HG03575 (cell line): ENCODE measurements around the gene SNX32.

ENCODE experiments used
- ATAC-seq: cut with Tn5 transposase; IDR thresholded peaks from one replicate; pipeline ENCODE4 v1.9.1; 2021; ENCODE audit not compliant: unreplicated experiment, insufficient number of reproducible peaks, low FRiP score; ENCODE audit errors: extremely low read depth

The SNX32 gene

GRCh38 chr11:65833297-65834030 is at the start of gene SNX32:
Gene SNX32, plus strand, starts transcription at chr11:65833963. Its CDS starts 103 bp downstream, at chr11:65834066.
- no peak for ATAC-seq

DNA sequence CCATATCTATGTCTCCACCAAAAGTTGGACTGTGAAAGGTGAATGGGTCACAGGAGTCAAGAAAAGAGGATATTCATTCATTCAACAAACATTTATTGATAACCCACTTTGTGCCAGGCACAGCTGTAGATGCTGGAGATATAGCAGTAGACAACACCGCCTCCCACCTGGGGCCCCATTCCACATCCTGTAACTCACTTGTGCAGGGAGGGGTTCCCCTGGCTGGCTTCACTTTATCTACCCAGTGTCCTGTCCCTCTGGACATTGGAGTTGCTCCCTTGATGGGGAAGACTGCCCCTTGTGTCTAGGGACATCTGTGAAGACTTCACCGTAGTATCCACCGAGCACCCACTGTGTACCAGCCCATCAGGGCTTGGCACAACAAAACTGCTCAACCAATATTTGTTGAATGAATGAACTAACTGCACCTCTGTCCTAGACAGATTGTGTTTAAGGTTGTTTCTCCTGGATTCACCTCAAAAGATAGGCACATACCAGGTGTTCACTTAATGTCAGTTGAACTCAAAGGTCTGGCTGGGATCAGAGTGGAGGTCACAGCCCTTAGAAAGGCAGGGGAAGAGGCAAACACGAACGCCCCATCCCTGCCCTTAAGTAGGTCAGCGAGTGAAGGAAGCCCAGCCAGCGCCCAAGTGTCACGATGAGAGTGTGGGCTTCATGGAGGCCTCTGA is 48.3 kb upstream of the SNX32 start:
- ATAC-seq: no peak

DNA sequence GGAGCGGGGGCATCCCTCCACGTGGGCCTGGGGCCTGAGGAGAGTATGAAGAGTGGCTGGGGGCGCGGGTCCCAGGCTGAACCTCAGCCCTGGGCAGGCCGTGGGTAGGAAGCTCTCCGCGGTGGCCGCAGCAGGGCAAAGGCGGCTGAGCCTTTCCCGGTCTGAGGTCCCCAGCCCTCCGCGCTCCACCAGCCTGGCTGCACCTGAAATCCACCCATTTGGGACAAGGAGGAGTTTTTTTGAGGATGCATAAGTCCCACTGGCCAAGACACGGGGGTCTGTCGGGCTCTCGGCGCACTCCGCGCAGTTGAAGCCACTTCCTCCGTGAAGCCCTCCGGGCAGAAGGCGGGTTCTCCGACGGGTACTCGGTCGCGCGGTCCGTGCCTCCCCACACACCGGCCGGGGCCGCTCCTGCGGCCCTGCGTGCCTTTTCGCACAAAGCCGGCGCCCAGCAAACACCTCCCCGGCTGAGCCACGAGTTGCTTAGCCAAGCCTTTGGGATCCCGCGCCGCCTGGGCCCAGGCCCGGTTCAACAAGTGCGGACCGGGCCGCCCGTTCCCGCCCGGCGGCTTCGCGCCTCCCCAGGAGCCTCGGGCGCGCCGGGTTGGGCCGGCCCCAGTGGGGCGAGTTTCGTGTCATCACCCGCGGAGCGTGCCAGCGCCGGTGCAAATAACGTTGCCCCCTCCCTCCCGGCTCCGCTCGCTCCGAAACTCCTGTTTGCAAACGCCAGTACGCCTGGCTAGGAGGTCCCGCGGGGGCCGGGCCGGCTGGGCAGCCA is 47.6 kb upstream of the SNX32 start:
- no peak for ATAC-seq

DNA sequence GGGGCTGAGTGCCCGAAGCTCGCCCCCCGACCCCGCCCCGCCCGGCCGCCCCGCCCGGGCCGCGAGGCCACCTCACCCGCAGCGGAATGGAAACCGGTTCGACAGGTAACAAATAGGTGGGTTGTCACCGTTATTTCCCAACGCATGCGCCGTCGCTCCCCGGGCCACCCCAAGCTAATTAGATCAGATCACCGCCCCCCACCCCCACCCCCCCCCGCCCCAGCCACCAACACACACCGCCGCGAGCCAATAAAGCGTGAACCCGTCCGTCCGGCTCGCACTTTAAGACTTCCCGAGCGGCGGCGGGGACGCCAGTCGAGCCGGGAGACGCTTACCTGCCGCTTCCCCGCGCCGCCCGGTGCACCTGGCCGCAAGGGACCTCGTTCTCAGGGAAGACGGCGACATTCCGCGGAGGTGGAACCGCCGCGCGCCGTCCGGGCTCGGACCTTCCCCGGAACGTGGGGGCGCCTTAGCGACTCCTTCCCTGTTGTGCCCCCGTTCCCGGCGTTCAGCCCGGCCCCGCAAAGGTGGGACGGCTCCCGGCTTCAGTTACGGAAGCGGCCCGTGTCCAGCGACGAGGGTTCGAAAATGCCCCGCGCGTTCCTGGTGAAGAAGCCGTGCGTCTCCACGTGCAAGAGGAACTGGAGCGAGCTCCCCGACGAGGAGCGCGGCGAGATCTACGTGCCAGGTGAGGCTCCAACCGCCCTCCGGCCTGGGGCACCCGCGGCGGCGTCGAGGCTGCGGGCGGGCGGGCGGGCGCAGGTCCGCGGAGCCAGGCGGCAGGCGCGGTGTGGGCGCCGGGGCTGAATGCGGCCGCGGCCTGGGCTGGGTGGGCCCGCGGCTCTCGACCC is 46.8 kb upstream of the SNX32 start, which contains the start of gene OVOL1:
TSS of gene OVOL1 (plus strand) at position 278 of the 851 bp plus-strand sequence. CDS start at position 589, 311 bp downstream.
- no peak for ATAC-seq

DNA sequence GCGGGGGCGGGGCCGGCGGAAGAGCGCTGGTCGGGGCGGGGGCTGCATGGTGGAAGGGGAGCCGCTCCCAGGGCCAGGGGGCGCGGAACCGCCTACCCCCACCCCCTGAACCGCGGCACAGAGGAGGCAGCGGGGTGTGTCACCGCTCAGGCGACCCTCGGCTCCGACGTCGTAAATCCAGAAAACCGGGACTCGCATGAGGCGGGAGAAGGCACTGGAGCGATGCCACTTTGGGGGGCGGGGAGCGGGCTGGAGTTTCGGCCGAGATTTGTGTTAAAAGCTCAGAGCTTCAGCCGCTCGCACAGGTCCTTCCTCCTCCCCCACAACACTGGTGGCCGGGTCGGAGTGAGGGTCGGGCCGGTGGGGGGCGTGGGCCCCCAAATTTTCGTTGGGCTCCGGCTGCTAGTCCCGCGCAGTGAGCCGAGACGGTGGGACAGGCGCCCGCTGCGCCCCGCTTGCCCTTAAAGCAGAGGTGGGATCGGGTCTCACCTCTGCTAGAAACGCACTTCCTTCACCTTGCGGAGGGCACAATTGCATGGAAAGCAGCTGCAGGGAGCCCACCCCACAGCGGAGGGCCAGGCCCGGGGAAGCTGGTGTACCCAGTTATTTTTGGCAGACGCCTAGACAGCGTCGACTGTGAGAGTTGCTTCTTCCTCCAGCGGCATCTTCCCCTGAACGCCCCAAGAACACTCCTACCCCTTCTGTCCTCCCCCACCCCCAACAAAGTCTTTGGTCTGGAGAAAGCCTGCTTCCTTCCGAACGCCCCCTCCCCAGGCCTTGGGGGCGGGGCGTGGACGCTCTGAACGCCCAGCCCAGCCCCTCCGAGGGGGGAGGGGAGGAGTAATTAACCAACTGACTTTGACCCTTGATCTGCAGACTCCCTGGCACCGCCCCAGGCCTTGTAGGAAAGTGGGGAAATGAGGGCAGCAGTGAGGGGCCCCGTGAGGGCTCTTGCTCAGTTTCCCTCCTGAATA is 45.8 kb upstream of the SNX32 start:
- no peak for ATAC-seq

- no peak for ATAC-seq
Observed at GRCh38 chr11:65788821-65789220, 44.9 kb upstream of the SNX32 start.

DNA sequence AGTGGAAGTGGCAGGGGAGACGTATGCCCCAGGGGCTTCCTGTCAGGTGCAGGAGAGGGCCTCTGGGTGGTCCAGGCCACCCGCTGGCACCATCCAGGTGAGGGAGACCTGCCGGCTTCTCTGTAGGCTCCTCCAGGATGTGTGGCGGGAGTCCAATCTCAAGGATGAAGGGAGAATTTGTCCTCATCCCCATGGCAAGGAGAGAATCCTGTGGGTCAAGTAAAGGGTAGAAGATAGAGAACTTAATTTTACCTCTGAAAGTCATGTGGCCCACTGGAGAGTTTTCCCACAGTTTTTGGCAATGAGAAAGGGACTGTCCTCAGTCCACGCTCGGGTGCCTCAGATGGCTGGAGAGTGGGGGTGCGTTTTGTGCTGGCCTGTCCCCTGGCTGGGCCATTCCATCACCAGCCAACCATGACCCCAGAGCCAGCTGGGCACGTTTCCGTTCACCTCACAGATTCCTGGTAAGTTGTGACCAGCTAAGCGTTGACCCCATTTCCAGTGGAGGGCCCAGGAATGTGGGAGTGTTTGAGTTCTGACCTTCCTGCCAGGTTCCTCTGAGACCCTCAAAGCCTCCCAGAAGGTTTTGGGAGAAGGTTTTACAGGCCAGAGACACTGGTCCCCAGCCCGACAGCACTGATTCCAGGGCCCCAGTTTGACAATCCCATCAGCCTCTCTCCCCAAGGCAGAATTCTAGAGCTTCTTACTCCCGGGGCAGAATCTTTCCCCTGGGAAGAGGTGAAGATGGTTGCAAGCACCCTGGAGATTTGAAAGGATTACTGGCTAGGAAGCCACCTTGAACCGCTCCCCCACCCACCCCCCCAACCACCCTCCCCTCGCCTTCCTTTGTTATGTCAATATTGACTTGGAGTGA is 44.3 kb upstream of the SNX32 start:
- no peak for ATAC-seq

GRCh38 chr11:65790104-65790901 is 43.5 kb upstream of the SNX32 start:
- no peak for ATAC-seq

DNA sequence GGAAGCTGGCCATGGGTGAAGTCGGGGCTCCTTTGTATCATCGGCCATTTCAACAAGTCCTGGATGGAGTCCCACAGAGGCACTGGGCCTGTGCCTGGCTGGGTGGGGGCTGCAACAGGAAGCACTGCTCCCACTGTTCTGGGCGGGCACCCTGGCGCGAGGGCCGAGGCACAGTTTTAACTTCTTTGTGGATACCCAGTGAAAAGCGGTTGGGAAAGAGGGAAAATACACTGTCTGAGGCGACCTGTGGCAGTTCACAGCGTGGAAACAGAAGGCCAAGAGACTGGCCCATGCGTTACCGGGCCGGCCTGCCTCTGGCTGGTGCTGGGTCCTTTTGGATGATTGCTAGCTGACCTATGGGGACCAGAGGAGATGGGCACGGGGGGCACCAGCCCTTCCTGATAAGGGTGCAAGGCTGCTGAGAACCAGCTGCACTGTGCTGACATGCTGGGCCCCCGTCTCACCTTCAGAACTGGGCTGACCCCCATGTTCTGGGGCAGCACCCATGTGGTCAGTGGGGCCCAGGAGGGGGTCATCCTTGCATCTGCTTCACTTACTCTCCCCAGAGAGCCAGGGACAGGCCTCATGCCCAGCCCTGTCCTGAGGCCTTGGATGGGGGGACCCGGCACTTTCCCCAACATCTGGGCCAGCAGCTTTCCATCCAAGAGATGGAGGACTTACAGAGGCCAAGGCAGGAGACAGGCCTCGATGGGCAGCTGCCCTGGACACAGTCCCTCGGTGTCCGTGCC is 42.7 kb upstream of the SNX32 start:
- no peak for ATAC-seq

- no peak for ATAC-seq
Observed at GRCh38 chr11:65791719-65792213, 42.0 kb upstream of the SNX32 start.

- no peak for ATAC-seq
Observed at GRCh38 chr11:65792456-65792855, 41.3 kb upstream of the SNX32 start.

- ATAC-seq: no peak
Observed at GRCh38 chr11:65793144-65793581, 40.6 kb upstream of the SNX32 start.

DNA sequence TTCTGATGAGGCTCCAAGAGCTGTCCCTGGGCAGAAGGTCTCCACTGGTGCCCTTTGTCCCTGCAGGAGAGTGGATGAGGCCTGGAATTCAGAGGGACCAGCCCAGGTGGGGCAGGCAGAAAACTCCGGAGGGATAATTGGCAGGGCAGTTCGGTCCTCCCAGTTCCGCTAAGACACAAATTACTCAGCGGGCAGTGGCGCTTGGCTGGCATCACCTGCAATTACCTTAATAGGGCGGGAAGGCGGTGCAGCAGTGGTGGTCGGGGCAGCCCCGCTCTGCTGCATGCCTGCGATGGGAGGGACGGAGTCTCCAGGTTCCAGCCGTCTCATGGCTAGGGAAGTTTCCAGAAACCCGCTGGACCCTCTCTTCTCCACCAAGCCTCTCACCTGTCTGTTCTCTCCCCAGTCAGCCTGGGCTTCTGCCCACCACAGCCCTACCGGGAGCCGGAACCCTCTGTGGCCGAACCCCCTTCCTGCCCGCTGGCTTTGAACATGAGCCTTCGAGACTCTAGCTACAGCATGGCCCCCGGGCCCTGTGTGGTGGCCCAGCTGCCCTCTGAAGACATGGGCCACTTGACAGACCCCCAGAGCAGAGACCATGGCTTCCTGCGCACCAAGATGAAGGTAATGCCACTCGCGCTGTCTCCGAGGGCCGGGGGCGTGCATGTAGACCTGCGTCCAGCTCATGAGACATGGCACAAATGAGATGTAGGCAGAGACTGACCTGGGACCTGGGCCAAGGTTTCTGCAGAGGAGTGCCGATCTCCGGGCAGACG is 40.0 kb upstream of the SNX32 start:
- no peak for ATAC-seq

DNA sequence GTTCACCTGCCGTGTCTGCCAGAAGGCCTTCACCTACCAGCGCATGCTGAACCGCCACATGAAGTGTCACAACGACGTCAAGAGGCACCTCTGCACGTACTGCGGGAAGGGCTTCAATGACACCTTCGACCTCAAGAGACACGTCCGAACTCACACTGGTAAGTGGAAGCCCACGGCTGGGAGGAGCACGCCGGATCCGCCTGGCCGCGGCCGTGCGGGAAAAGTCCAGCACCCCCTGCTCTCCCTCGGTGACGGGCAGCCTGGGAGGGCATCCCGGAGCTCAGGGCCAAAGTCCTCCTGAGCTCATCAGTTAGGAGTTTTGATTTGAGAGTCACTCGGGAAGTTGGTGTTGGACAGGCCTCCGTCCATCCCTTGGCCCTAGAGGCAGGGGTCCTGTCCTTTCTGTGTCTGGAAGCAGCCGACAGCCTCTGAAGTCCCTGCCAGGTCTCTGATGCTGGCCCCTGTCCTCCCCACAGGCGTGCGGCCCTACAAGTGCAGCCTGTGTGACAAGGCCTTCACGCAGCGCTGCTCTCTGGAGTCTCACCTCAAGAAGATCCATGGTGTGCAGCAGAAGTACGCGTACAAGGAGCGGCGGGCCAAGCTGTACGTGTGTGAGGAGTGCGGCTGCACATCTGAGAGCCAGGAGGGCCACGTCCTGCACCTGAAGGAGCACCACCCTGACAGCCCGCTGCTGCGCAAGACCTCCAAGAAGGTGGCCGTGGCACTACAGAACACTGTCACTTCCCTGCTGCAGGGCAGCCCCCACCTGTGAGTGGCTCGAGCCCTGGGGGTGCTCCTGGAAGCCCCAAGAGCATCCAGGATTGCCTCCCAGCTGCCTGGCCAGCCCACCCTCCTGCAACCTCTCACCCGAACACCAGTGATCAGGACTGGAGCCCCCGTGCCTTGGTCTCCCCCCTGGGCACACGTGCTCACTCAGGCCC is 38.9 kb upstream of the SNX32 start:
- ATAC-seq: no peak
